Endometrial microvascular endothelial cells (primary cell): Measurements from ENCODE around the gene CLCN6. TPM values are rescaled to one million over a fixed set of nuclear protein-coding genes. Genes with fewer than 3 reads are reported as not detected.

ENCODE experiments used
- in situ Hi-C: cut with HindIII; loops from 2 replicates; pipeline ENCODE4 v1.10.0; 2017; ENCODE audit warnings: low sequenced_read_pairs, low pct_unique_long_range_greater_than_20kb; ENCODE audit errors: inconsistent ontology term
- total RNA-seq: library from RNA; depleted of rRNA; stranded (reverse); fragments of >200 nt; gene quantifications from one replicate; pipeline ENCODE4 v1.2.3, GENCODE V29; 2015; ENCODE audit errors: inconsistent ontology term

CLCN6 gene
- total RNA-seq, 1 donor from 2014 or later: 4.5 TPM

DNA sequence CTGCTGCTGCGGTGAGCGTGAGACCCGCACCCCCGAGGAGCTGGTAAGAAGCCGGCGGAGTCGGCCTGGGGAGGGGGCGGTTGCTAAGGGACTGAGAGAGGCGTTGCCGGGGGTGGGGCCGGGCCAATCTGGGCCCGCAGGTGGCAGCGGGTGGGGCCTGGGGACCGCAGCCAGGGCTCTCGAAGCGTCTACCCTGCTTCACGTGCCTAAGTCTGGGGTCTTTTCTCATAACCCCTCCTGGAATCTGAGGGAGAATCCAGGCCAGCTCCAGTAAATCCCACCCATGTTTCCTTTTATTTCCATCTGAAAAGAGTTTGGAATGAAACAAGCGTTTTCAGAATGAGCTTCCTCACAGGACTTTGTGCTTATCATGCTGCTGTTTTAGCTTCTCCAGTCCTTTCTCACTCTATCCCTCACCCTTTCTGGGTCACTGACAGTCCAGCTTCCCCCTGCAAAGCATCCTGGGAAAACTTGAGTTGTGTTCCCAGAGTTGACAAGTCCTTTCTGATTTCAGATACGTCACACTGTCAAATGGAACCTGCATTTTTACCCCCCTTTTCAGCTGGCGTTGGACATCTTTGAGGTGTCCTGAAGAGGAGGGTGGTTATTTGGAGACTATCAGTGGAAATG lies 431 bp downstream of the CLCN6 start:
- in situ Hi-C loops: no loop called here

DNA sequence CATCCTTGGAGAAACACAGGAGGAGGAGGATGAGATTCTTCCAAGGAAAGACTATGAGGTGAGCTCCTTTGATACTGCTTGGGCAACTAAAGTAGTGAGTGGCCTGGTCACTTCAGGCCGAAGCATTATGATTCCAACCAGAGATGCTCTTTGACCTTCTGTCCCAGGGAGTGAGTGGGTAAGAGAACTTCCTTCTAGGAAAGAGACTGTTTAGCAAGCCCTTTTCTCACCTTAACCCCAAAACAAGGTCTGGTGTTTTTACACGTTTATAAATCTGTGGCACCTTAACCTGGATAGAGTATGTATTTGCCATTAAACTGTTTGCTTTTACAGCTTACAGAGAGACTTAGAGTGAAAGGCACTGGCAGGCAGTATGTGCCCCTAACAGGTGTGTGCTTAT lies 1.1 kb downstream of the CLCN6 start:
- in situ Hi-C loops: no loop called here

DNA sequence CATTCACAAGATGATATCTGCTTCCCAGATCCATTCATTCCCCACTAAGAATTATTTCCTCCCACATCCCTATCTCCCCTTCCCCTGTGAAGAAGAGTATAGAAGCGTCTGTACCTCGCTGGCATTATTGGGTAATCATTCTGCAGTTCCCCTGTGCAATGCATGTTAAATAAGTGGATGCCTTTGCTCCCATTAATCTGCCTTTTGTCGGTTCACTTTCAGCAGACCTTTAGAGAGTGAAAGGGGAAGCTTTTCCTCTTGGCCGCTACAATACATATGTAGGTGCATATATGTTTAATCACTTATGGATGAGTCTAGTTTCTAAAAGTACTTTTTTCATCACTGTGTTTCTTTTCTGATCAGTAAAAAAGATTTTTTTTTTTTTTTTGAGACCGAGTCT lies 7.0 kb downstream of the CLCN6 start:
- in situ Hi-C loops: no loop called here

DNA sequence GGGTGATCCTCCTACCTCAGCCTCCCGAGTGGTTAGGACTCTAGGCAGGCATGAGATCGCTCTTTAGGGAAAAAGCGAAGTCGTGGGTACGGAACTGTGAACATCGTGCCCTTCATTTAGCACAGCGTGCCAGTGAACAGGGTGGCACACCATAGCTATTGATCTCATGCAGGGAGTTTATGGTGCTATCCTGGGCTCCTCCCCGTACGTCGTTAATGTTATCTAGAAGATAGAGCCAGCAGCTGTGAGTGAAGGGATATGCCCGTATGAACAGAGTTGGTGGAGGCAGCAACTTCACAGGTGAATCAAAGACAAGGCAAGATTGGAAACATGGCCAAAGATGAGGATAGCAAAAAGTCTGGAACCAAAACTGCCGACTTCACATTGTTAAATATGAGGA lies 11.2 kb downstream of the CLCN6 start:
- in situ Hi-C loops: no loop called here

DNA sequence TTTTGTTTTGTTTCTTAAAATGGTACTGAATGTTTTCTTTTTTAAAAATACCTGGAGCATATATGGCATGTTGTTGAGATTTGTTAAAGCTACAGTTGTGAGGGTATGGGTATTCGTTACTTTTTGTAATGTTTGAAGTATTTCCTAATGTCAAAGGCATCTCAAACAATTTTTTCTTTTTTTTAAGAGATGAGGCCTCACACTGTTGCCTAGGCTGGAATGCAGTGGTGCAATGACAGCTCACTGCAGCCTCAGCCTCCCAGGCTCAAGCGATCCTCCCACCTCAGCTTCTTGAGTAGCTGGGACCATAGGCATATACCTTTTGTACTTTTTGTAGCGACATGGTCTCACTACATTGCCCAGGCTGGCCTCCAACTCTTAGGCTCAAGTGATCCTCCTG lies 16.1 kb downstream of the CLCN6 start:
- in situ Hi-C loops: no loop called here

DNA sequence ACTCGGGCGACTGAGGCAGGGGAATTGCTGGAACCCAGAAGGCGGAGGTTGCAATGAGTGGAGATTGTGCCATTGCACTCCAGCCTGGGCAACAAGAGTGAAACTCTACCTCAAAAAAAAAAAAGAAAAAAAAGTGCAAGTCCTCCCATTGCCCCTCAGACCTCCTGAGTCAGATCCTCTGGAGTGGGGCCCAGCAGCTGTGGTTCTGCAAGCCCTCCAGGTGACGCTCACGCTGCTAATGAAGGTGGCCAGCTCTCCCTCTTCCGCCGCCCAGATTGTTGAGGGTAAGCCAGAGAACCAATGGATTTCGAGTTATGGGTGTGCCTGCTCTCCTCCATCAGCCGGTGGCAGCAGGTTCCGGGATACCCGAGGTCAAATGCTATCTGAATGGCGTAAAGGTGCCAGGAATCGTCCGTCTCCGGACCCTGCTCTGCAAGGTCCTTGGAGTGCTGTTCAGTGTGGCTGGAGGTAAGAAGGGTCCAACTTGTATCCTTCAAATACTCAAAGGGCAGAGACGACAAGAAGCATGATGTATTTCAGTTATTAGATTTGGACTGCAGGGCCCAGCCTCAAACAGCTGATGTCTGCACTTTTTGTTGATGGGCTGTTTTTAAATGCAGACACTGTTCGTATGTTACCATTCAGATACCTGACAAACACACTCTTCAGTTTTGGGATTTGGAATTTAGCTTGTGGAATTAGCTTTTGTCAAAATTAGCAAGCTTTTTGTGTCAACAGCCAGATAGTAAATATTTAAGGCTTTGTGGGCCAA lies 17.6 kb downstream of the CLCN6 start:
- in situ Hi-C loops: no loop called here

DNA sequence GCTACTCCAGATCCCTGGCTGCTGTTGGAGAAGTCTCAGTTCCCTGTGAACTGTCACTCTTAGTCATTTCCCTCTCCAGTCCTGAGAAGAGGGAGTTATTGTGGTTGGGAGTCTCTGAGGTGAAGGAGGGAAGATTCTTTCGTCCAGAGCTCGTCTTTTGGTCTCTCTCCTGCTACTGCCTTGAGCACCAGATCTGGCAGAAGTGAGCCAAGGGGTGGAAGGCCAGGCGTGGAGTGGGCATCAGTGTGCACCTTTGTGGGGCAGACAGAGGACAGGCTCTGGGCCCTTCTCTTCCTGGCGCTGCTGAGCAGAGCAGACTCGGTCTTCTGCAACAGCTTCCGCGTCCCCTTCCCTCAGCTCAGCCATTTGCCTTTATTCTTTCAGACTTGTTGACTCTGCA lies 19.1 kb downstream of the CLCN6 start:
- in situ Hi-C loops: no loop called here

DNA sequence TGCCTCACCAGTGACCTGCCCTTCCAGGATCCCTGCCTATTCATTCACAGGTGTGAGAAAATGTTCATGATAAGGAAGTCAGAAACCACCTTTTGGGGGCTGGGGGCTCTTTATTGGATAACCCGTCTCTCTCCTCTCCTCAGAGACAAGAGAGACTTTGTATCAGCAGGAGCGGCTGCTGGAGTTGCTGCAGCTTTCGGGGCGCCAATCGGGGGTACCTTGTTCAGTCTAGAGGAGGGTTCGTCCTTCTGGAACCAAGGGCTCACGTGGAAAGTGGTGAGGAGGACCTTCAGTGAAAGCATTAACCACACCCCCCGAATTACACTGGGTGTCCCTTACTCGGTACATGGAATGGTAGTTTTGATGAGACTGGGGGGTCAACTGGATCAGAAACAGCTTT lies 21.0 kb downstream of the CLCN6 start:
- in situ Hi-C loops: no loop called here

DNA sequence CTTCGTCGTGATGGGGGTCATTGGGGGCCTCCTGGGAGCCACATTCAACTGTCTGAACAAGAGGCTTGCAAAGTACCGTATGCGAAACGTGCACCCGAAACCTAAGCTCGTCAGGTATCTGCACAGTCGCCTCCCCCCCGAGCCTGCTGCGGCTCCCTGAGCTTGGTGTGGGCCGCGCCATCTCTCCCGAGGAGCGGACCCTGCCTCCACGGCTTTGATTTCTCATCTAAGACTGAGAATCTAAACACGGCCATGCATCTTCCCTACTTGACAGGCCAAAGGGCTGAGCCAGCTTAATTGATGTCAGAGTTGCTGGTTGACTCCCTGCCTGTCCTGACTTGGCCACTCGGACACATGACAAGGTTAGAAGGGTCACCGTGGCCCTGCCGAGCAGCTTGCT lies 22.5 kb downstream of the CLCN6 start:
- in situ Hi-C loops: no loop called here

DNA sequence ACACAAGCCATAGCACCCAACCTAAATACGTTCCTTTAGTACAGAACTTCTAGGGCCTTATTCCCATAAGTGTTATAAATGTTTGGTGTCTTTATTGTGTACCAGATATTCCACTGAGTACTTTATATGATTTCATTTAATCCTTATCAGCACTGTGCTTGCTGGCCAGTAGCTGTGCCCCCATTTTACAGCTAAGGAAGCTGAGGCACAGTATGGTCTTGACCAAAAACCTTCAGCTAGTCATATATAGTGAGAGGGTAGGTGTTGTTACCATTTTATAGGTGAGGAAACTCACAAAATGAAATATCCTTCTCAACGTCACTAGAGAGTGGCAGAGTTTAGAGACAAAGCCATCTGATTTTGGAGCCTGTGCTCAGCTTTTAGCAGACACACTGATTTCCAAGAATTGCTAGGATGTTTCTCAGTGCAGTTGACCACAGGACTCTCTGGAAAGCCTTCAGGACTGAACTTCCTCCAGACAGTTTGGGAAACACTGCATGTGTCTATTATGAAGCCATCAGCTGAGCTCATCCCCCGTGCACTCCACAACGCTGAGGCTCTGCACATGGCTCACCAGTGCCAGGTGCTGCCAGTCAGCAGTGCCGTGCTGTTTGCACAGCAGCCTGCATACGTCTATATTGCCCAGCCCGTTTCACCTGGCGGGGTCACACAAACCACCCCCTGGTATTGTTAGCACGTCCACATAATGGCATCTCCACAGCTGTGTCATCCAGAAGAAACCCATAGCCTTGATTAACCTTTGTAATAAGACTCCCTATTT lies 26.1 kb downstream of the CLCN6 start:
- in situ Hi-C loops: no loop called here

DNA sequence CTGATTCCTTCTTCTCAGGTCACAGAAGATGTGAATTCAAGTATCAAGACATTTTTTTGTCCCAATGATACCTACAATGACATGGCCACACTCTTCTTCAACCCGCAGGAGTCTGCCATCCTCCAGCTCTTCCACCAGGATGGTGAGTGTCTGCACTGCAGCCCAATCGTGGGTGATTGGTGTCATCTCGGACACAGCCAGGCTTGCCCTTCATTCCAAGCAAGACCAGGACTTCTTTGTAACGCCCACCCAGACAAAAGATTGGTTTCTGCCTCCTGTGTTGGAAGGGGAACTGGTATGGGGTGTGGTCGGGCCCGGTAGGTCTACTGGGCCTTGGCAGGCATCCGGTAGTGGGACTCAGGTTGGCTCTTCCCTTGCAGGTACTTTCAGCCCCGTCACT lies 27.5 kb downstream of the CLCN6 start:
- in situ Hi-C loops: no loop called here

DNA sequence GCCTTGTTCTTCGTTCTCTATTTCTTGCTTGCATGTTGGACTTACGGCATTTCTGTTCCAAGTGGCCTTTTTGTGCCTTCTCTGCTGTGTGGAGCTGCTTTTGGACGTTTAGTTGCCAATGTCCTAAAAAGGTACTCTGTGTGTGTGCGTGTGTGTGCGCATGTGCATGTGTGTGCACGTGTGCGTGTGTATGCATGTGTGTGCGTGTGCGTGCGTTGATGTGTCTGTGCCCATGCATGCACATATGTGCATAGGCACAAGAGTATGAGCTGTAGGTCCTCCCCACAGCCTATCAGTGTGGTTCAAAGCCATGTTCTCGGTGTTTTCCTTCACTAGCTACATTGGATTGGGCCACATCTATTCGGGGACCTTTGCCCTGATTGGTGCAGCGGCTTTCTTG lies 27.9 kb downstream of the CLCN6 start:
- in situ Hi-C loops: no loop called here

DNA sequence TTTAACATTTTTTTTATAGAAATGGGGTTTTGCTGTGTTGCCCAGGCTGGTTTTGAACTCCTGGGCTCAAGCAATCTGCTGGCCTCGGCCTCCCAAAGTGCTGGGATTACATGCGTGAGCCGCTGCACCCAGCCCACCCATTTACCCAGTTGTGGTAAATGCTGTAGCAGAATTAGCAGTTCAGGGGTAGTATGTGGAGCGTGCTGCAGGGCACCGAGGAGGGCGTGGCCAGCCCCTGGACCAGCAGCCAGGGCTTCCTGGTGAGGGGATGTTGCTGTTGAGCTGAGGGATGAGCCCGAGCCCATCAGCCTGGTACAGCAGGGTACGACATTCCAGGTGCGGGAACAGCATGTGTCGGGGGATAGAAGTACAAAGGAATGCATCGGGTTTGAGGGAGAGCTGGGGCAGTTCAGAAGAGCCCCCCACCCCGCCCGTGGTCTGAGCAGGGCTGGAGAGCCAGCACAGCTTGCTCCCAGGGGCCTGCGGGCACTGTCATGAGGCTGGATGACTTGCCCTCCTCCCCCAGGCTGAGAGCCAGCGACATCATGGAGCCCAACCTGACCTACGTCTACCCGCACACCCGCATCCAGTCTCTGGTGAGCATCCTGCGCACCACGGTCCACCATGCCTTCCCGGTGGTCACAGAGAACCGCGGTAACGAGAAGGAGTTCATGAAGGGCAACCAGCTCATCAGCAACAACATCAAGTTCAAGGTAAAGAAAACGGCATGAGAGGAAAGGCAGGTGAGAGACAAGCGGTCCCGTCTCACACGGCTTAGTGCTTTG lies 29.6 kb downstream of the CLCN6 start:
- in situ Hi-C loops: no loop called here

DNA sequence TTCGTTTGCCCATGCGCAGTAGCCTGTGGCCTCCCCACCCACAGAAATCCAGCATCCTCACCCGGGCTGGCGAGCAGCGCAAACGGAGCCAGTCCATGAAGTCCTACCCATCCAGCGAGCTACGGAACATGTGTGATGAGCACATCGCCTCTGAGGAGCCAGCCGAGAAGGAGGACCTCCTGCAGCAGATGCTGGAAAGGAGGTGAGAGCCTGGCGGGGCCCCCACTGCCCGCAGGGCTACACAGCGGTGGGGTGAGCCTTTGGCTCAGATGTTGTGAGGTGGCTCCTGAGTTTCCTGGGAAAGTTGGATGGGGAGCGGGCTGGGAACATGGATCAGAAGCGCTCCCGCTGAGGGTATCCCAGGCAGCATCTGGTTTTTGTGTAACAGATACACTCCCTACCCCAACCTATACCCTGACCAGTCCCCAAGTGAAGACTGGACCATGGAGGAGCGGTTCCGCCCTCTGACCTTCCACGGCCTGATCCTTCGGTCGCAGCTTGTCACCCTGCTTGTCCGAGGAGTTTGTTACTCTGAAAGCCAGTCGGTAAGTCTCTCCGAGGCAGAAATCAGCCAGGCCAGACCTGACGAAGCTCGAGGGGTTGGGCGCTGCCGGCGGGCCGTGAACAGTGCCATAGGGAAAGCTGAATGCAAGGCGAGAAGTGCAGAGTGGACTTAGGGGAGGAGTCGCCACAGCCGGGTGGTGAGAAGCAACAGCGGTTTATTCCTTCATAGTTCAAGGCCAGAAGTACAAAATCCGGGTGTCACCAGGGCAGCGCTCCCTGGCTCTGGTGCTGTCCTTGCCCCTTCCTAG lies 31.2 kb downstream of the CLCN6 start:
- in situ Hi-C loops: no loop called here

DNA sequence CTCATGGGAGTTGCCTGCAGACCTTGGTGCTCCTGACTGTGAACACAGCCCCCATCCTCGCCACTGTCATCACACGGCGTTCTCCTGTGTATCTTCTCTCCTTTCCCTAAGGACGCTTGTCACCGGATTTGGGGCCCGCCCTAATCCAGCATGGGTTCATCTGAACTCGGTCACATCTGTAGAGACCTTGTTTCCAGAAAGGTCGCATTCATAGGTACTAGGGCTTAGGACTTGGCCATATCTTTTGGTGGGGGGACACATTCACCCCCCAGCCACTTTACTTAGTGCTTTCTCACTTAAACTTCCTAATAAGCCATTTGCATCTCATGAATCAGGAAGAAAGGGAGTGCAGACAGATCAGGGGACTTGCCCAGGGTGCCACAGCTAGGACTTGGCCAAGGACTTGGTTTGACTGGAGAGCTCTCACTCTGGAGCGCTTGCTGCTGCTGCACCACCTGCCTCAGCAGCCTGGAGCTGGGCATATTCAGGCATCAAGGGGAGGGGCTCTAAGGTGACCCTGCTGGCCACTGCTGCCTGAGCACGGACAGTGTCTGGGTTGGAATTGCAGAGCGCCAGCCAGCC lies 31.9 kb downstream of the CLCN6 start:
- in situ Hi-C loops: no loop called here

DNA sequence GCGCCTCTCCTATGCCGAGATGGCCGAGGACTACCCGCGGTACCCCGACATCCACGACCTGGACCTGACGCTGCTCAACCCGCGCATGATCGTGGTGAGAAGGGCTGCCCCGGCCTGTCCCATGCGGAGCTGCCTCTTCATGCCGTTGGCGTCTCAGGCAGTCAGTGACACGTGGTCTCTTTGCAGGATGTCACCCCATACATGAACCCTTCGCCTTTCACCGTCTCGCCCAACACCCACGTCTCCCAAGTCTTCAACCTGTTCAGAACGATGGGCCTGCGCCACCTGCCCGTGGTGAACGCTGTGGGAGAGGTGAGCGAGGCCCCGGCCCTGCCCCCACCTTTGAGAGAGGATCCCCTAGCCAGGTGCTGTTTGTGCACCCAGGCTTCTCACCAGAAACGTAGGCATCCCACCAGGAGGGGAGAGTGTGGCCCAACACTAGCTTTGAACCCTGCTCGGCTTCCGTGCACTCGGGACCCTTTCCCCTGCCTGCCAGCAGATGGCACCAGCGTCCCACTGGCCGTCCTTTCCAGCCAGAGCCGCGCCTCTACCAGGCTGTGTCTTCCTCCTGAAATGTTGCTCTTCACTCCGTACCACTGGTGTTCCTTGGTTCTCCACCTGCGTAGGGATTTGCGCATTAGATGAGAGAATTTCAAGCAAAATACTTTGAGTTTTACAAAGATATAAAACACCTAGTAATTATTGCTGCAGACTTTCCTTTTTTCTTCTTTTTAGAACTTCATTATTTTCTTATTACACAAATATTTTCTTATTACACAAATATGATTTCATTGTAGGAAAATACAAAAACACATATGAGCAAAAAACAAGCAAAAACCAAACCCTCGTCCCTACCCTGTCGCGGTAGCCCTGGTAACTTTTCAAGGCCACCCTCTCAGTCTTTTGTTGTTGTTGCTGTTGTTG lies 32.6 kb downstream of the CLCN6 start:
- in situ Hi-C loops: no loop called here
